K562 (cell line): Measurements from ENCODE around the gene TBC1D1. TPM values are rescaled to one million over a fixed set of nuclear protein-coding genes. Genes with fewer than 3 reads are reported as not detected.

ENCODE experiments used
- ATAC-seq: fragments of 200-7000 bp; cut with Tn5 transposase; 3 replicates; pipeline ENCODE4 v1.9.1; 2020; ENCODE audit warnings: moderate library complexity
- BruUV-seq: library from RNA; stranded (reverse); fragments of 400-500 nt; replicated peaks from 2 replicates; lab custom pipeline; 2021; lab: Mats Ljungman, UMichigan
- CTCF ChIA-PET: fragments of 300-600 bp; formaldehyde crosslinking; extraction: SDS; loops from one replicate; lab custom pipeline; 2021; ENCODE audit warnings: low intra/inter-chr PET ratio; lab: Yijun Ruan, JAX
- POLR2A ChIA-PET: fragments of 300-600, 350-650 bp; sonication (Branson Sonifier 250); formaldehyde crosslinking; extraction: SDS; loops from one replicate; lab custom pipeline; 2021; ENCODE audit warnings: antibody characterized with exemption, inconsistent platforms; lab: Yijun Ruan, JAX
- DNase-seq, 4 experiments: peaks; one replicate each; pipeline versions ENCODE4 v3.0.0 to v3.0.0-alpha.2; 2011 to 2018; ENCODE audit warnings: low spot score in 3 of 4, mixed read lengths in 3 of 4; ENCODE audit errors: extremely low read depth in 1 of 4
- FAIRE-seq: peaks from 2 replicates; lab custom pipeline; 2011; peaks lifted over from hg19 to GRCh38; lab: Jason Lieb, UNC
- H2AFZ ChIP-seq: 2 replicates; pipeline ENCODE4 v1.6.0; 2011; ENCODE audit warnings: low read depth, low read length, control low read depth, inconsistent platforms
- H3K27ac ChIP-seq: fragments of 200-600 bp; 3 replicates; pipeline ENCODE4 v1.8.0; 2011; ENCODE audit warnings: low read depth, mild to moderate bottlenecking, control low read depth, inconsistent platforms, low read length, moderate library complexity, mixed read lengths; ENCODE audit errors: extremely low read depth
- H3K27me3 ChIP-seq, 2 experiments: fragments of 300-600 bp in 1 of 2; 2 replicates in 1 of 2; 3 replicates in 1 of 2; pipeline versions ENCODE4 v1.6.0 to v1.8.0; 2011; ENCODE audit warnings: inconsistent platforms in 2 of 2, low read length in 2 of 2, mild to moderate bottlenecking in 1 of 2, mixed read lengths in 1 of 2, moderate library complexity in 1 of 2; ENCODE audit not compliant: control insufficient read depth in 2 of 2, insufficient read depth in 2 of 2
- H3K36me3 ChIP-seq: fragments of 300-600 bp; 3 replicates; pipeline ENCODE4 v1.8.0; 2011; ENCODE audit warnings: mild to moderate bottlenecking, low read length, inconsistent platforms; ENCODE audit not compliant: control insufficient read depth, insufficient read depth
- H3K4me1 ChIP-seq, 2 experiments: fragments of 200-600 bp in 1 of 2; replicated peaks in 1 of 2; 2 replicates in 1 of 2; 3 replicates in 1 of 2; pipeline versions ENCODE4 v1.5.1 to v1.8.0; 2011; ENCODE audit warnings: inconsistent platforms in 2 of 2, low read length in 2 of 2, mild to moderate bottlenecking in 1 of 2, mixed read lengths in 1 of 2, moderate library complexity in 1 of 2; ENCODE audit not compliant: control insufficient read depth in 2 of 2, insufficient read depth in 2 of 2
- H3K4me2 ChIP-seq: 2 replicates; pipeline ENCODE4 v1.6.1; 2011; ENCODE audit warnings: low read length, control low read depth, inconsistent platforms, mixed read lengths; ENCODE audit not compliant: insufficient read depth
- H3K4me3 ChIP-seq: fragments of 200-600 bp; sonication (generic), shearing (Covaris generic); 2 replicates; pipeline ENCODE4 v1.5.1; 2016; ENCODE audit warnings: control low read depth, inconsistent platforms
- H3K79me2 ChIP-seq: fragments of 200-600 bp; 3 replicates; pipeline ENCODE4 v1.8.0; 2011; ENCODE audit warnings: low read length, inconsistent platforms; ENCODE audit not compliant: control insufficient read depth, insufficient read depth
- H3K9ac ChIP-seq, 2 experiments: 2 replicates each; pipeline versions ENCODE4 v1.6.0 to v1.6.1; 2011; ENCODE audit warnings: low read depth in 2 of 2, low read length in 2 of 2, control low read depth in 1 of 2, inconsistent platforms in 1 of 2, mild to moderate bottlenecking in 1 of 2, mixed read lengths in 1 of 2; ENCODE audit not compliant: insufficient read depth in 1 of 2
- H3K9me1 ChIP-seq: one replicate; pipeline ENCODE4 v1.6.0; 2011; ENCODE audit warnings: inconsistent platforms, mild to moderate bottlenecking, low read length, moderate library complexity; ENCODE audit not compliant: control insufficient read depth, insufficient read depth
- H3K9me3 ChIP-seq: replicated peaks from 2 replicates; pipeline ENCODE4 v1.5.1; 2011; ENCODE audit warnings: low read depth, low read length, inconsistent platforms; ENCODE audit not compliant: control insufficient read depth, insufficient read depth
- H4K20me1 ChIP-seq: replicated peaks from 2 replicates; pipeline ENCODE4 v1.6.1; 2011; ENCODE audit warnings: low read length, inconsistent platforms, mixed read lengths; ENCODE audit not compliant: control insufficient read depth, insufficient read depth
- EP300 ChIP-seq: IDR thresholded peaks from 2 replicates; pipeline ENCODE4 v1.6.1; 2012; ENCODE audit warnings: low read length, improper control_type of control experiment
- FOXA3 ChIP-seq, 2 experiments: fragments of 450-650 bp in 1 of 2; sonication (generic) in 1 of 2; formaldehyde crosslinking; IDR thresholded peaks in 1 of 2; conservative IDR thresholded peaks in 1 of 2; 2 replicates each; pipeline versions ENCODE4 v1.4.0 to v1.8.0; 2020 to 2022; ENCODE audit warnings: mild to moderate bottlenecking in 2 of 2, missing genetic modification reagents in 1 of 2
- HDAC2 ChIP-seq: fragments of 450-650 bp; IDR thresholded peaks from 2 replicates; pipeline ENCODE4 v1.6.1; 2016; ENCODE audit warnings: mild to moderate bottlenecking
- MBD1 ChIP-seq: fragments of 250-450 bp; sonication (Bioruptor Pico); IDR thresholded peaks from 2 replicates; pipeline ENCODE4 v1.8.0; 2022; ENCODE audit warnings: inconsistent platforms
- MYNN ChIP-seq, 2 experiments: sonication (generic); formaldehyde crosslinking in 1 of 2; IDR thresholded peaks; 2 replicates each; pipeline versions ENCODE4 v1.5.0 to v1.6.1; 2016 to 2020; ENCODE audit warnings: antibody characterized with exemption in 1 of 2, missing genetic modification reagents in 1 of 2
- PURB ChIP-seq: sonication (generic); formaldehyde crosslinking; IDR thresholded peaks from 2 replicates; pipeline ENCODE4 v1.9.0; 2021; ENCODE audit warnings: low read depth, mild to moderate bottlenecking, missing genetic modification reagents
- RB1 ChIP-seq: fragments of 450-650 bp; IDR thresholded peaks from 2 replicates; pipeline ENCODE4 v1.6.1; 2017; ENCODE audit warnings: low read depth, mild to moderate bottlenecking
- SMAD4 ChIP-seq: fragments of 250-450 bp; sonication (Bioruptor Pico); conservative IDR thresholded peaks from 2 replicates; pipeline ENCODE4 v1.8.0; 2021; ENCODE audit warnings: inconsistent platforms, mild to moderate bottlenecking, moderate library complexity
- ZNF589 ChIP-seq: fragments of 200-800 bp; sonication (Bioruptor generic); IDR thresholded peaks from 2 replicates; pipeline ENCODE4 v1.6.1; 2016; ENCODE audit warnings: low read depth, missing genetic modification characterization, missing compliant biosample characterization
- ZNF76 ChIP-seq: fragments of 250-450 bp; sonication (Bioruptor Pico); IDR thresholded peaks from 2 replicates; pipeline ENCODE4 v1.4.0; 2020; ENCODE audit warnings: mild to moderate bottlenecking, moderate library complexity, borderline replicate concordance
- WGBS: fragments of 100-300 bp; shearing (Covaris generic); methylation state at CpG from one replicate; pipeline ENCODE4 v1.1.6; 2016; ENCODE audit warnings: low coverage, mixed read lengths; ENCODE audit not compliant: insufficient coverage; ENCODE audit errors: missing lambda C conversion rate; 5-methylcytosine and 5-hydroxymethylcytosine counted together
- in situ Hi-C: fragments of 300-500 bp; cut with MboI; formaldehyde crosslinking; loops from 4 replicates; pipeline ENCODE4 v1.15.0; 2018; ENCODE audit warnings: inconsistent platforms, mixed read lengths
- intact Hi-C: fragments of 100-400 bp; cut with micrococcal nuclease; formaldehyde crosslinking; loops from 2 replicates; pipeline ENCODE4 v1.14.2; 2022
- polyA plus RNA-seq, 8 experiments: library from polyadenylated mRNA; depleted of rRNA in 4 of 8; stranded (reverse) in 5 of 8; unstranded in 3 of 8; fragments of >200 nt; fragmentation: Nextera tagmentation in 2 of 8; fragmentation: Illumina TruSeq in 1 of 8; extraction: Ambion mirVana in 2 of 8; extraction: Trizol in 1 of 8; gene quantifications; 2 replicates each; pipeline versions ENCODE4 v1.2.1 to v1.2.3, GENCODE V29; 2011 to 2014; ENCODE audit warnings: inconsistent platforms in 1 of 8, missing spikeins in 1 of 8
- total RNA-seq, 7 experiments: library from RNA; depleted of rRNA in 6 of 7; stranded (reverse); fragments of >200 nt in 6 of 7; fragmentation: Illumina TruSeq in 2 of 7; extraction: Trizol in 2 of 7; gene quantifications; 2 replicates each; pipeline versions ENCODE4 v1.2.1 to v1.2.3, GENCODE V29; 2011 to 2021; ENCODE audit warnings: low replicate concordance in 1 of 7

Gene TBC1D1
- total and polyA plus RNA-seq, 9 of the 15 experiments (the other 6 are each of a cell fraction or from before 2014, with no cell fraction given): 0.59 to 14.2 (median 8.8) TPM

DNA sequence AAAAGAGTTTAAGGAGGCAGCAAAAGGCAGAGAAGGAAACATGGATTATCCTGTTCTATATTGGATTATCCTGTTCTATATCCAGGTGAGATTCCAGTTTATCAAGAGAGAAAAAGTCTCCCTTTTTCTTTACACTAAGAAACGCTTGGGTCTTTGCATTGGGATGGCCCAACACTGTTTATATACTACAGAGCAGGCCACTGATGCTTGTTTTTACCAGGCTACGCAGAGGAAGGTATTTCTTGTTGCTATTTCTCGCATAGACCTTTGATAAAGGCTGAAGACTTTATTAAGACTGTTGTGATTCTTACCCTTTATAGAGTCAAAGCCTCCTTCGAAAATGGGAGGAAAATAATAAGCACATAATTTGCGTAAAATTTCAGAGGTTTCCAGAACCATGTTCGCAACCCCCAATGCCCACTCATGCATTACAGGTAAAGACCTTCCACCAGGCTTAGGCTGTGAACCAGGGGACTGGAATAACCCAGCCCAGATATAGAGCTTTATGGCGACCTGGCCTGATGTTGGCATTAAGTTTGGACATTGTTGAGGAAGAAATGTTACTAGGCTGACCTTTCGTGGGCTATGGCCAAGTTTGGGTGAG, 287.6 kb downstream of the TBC1D1 start:
- Histone ChIP-seq H3K27ac (no peak overlapping the region), H3K9me3 (0 out of 2 replicates have a peak, but pooled peaks cover 3% of the 10 kb centered on the region), H3K4me2 (no peak overlapping the region), H3K4me3 (no peak overlapping the region), H3K9ac (no peak overlapping the region), H3K79me2 (no peaks in the 10 kb centered on the region), H3K36me3 (no peaks in the 10 kb centered on the region), H3K27me3 (no peaks in the 10 kb centered on the region; a peak in 3 of 5 replicates), H2AFZ (no peak overlapping the region), H3K9me1 (no peaks in the 10 kb centered on the region), H4K20me1 (no peaks in the 10 kb centered on the region), H3K4me1 (peaks cover 4 to 15% of the 10 kb centered on the region in 2 experiments)
- no peak for ATAC-seq
- TF ChIP-seq MBD1 (no peak), RB1 (no peak), HDAC2 (no peak), MYNN (IDR thresholded peaks at IDR 0.05) (no peak), MYNN (CRISPR knock-in tag; IDR thresholded peaks at IDR 0.05) (no peak), EP300 (no peak), FOXA3 (CRISPR knock-in tag; conservative IDR thresholded peaks at IDR 0.05 in 1 of 2, IDR thresholded peaks at IDR 0.05 in 1 of 2) (no peak), ZNF76 (CRISPR knock-in tag) (no peak), SMAD4 (no peak), ZNF589 (CRISPR knock-in tag) (no peak), PURB (no peak)
- ChIA-PET POLR2A (interaction anchor here (1.1 kb wide), 1 partner anchor 496 kb away, joined by 5 read pairs; no protein-coding TSS in a partner anchor), CTCF (interaction anchor here (2.4 to 3.0 kb wide), 2 partner anchors 110 to 497 kb away, joined by 10 to 16 read pairs; no protein-coding TSS in a partner anchor)
- intact Hi-C loops (loop anchor here (10.0 kb wide), 1 partner anchor 406 kb away; no protein-coding TSS in a partner anchor), in situ Hi-C loops (loop anchor here (5.0 kb wide), 1 partner anchor 494 kb away; no protein-coding TSS in a partner anchor)
- no peak for DNase-seq
- no peak for FAIRE-seq
- BruUV-seq: no TSS peak
- 33% methylated on average over 8 of the region's 8 CpGs for WGBS
